ENCODE data around the gene MAGOH.
A peak's percentile ranks its signal among the peaks of the same experiment; 100 is the strongest.

MAGOH gene

DNA sequence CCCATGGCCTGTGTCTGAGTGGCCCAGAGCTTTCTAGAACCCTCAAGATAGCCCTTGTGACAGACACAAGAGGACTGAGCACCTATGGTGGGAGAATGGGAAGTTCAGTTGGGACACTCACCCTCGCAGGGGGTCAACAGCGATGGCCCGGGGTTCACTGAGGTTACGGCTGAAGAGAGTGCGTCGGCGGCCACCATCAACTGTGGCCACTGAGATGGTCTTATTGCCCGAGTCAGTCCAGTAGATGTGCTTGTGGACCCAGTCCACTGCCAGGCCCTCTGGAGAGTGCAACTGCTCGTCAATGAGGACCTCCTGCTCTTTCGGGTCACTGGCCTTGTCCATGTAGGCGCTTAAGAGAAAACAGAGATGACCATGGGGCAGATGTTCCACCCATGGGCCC is 25.7 kb upstream of the MAGOH start:
- peaks cover 56% of the 10 kb centered on the region for H3K36me3 ChIP-seq (replicated peaks; ENCODE audit: low read depth, low read length)
- H3K79me2 ChIP-seq (ENCODE audit: low read length), result no peaks in the 10 kb centered on the region
- no peaks in the 10 kb centered on the region for H3K9me3 ChIP-seq (ENCODE audit: insufficient read depth, low read length)
- H3K27ac ChIP-seq (ENCODE audit: low read length), result no peak overlapping the region
- no peak overlapping the region for H3K4me3 ChIP-seq (ENCODE audit: low read length)
- no peak for TF ChIP-seq EZH2phosphoT487 (IDR thresholded peaks at IDR 0.05; ENCODE audit: low read depth)
- TF ChIP-seq, protein P1, sequence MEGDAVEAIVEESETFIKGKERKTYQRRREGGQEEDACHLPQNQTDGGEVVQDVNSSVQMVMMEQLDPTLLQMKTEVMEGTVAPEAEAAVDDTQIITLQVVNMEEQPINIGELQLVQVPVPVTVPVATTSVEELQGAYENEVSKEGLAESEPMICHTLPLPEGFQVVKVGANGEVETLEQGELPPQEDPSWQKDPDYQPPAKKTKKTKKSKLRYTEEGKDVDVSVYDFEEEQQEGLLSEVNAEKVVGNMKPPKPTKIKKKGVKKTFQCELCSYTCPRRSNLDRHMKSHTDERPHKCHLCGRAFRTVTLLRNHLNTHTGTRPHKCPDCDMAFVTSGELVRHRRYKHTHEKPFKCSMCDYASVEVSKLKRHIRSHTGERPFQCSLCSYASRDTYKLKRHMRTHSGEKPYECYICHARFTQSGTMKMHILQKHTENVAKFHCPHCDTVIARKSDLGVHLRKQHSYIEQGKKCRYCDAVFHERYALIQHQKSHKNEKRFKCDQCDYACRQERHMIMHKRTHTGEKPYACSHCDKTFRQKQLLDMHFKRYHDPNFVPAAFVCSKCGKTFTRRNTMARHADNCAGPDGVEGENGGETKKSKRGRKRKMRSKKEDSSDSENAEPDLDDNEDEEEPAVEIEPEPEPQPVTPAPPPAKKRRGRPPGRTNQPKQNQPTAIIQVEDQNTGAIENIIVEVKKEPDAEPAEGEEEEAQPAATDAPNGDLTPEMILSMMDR (IDR thresholded peaks at IDR 0.05; ENCODE audit: low read depth, low read length), result no peak
- peaks cover 22% of the 10 kb centered on the region for H3K4me1 ChIP-seq (ENCODE audit: low read length)
- no peak overlapping the region for H3K4me2 ChIP-seq (ENCODE audit: low read length)
- no peaks in the 10 kb centered on the region for H4K20me1 ChIP-seq (ENCODE audit: insufficient read depth, low read length)
- no peaks in the 10 kb centered on the region for H3K27me3 ChIP-seq (ENCODE audit: low read depth, low read length)
- H2AFZ ChIP-seq (ENCODE audit: low read depth, low read length), result no peak overlapping the region
- H3K9ac ChIP-seq (ENCODE audit: low read length), result no peak overlapping the region

DNA sequence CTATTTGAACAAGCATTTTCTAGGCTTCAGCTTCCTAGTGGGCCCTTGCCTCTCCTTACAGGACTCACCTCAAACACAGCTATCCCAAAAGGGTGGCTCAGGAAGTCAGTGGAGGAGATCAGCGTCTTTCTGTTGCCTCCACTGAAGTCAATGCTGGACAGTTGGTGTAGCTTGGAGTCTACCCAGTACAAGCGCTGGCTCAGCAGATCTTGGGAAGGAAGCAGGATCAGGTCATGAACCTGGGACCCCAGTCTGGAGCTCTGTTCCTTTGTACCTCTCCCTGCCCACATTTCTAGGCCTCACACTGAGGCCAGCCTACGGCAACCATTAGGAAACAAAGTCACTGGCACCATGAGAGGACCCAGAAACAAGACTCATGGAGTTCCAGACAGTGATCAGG is 23.7 kb upstream of the MAGOH start:
- Histone ChIP-seq H3K36me3 (replicated peaks; ENCODE audit: low read depth, low read length) (peaks cover 54% of the 10 kb centered on the region), H4K20me1 (ENCODE audit: insufficient read depth, low read length) (no peaks in the 10 kb centered on the region), H3K79me2 (ENCODE audit: low read length) (no peaks in the 10 kb centered on the region), H3K4me2 (ENCODE audit: low read length) (no peak overlapping the region), H3K4me1 (ENCODE audit: low read length) (peaks cover 22% of the 10 kb centered on the region), H3K27me3 (ENCODE audit: low read depth, low read length) (no peaks in the 10 kb centered on the region), H3K9me3 (ENCODE audit: insufficient read depth, low read length) (no peaks in the 10 kb centered on the region), H2AFZ (ENCODE audit: low read depth, low read length) (no peak overlapping the region), H3K4me3 (ENCODE audit: low read length) (no peak overlapping the region), H3K9ac (ENCODE audit: low read length) (no peak overlapping the region), H3K27ac (ENCODE audit: low read length) (no peak overlapping the region)
- no peak for TF ChIP-seq EZH2phosphoT487 (IDR thresholded peaks at IDR 0.05; ENCODE audit: low read depth)
- TF ChIP-seq, protein P1 (IDR thresholded peaks at IDR 0.05; ENCODE audit: low read depth, low read length), result no peak

DNA sequence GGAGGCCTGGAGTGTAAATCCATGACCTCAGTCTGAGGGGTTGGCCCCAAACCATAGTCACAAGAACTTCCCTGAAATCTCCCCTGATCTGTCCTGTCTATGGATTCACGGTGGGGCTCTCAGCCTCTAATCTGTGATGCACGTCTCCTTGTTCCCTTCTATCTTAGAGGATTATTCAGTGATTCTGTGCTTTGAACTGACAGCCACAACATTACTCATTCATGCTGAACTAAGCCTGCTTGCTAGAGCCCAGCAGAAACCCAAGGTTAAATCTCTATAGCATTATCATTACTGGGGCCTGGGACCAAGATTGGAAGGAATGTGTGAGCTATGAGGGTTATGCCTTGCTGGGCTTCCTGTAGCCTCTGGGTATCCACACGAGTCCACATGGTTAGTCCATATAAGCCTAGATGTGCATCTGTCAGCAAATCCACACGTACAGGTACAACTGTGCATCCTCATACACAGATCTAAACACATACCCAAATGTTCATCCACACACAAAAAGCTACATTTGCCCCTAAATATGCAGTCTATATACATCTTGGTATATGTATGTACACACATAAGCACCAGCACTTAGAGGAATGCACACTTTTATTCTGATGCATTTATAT is 22.4 kb upstream of the MAGOH start:
- H3K9ac ChIP-seq (ENCODE audit: low read length), result no peak overlapping the region
- H4K20me1 ChIP-seq (ENCODE audit: insufficient read depth, low read length), result no peaks in the 10 kb centered on the region
- peaks cover 22% of the 10 kb centered on the region for H3K4me1 ChIP-seq (ENCODE audit: low read length)
- no peak for TF ChIP-seq EZH2phosphoT487 (IDR thresholded peaks at IDR 0.05; ENCODE audit: low read depth)
- TF ChIP-seq, protein P1 (IDR thresholded peaks at IDR 0.05; ENCODE audit: low read depth, low read length), result no peak
- H3K79me2 ChIP-seq (ENCODE audit: low read length), result no peaks in the 10 kb centered on the region
- no peak overlapping the region for H3K4me3 ChIP-seq (ENCODE audit: low read length)
- H2AFZ ChIP-seq (ENCODE audit: low read depth, low read length), result no peak overlapping the region
- no peaks in the 10 kb centered on the region for H3K9me3 ChIP-seq (ENCODE audit: insufficient read depth, low read length)
- peak overlapping the region; percentile 35; the same call in 1 of the 2 replicates for H3K4me2 ChIP-seq (ENCODE audit: low read length)
- H3K36me3 ChIP-seq (replicated peaks; ENCODE audit: low read depth, low read length), result peaks cover 59% of the 10 kb centered on the region
- H3K27ac ChIP-seq (ENCODE audit: low read length), result peak overlapping the region; percentile 85
- no peaks in the 10 kb centered on the region for H3K27me3 ChIP-seq (ENCODE audit: low read depth, low read length)

DNA sequence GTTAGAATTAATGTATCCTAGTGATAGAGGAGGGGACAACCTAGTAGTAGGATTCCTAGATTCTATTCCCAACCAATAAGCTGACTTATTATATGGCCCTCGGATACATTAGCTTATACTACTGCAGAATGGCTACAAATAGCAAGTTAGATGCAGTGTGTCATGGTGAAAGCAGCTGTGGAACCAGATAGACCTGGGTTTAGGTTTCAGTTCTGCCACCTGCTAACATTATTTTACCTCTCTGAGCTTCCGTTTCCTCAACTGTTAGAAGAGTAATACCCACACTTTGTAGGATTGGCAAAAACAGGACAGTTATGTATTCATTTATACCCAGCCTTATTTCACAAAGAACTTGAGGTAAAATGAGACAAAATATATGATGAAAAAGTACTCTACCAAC is 21.6 kb upstream of the MAGOH start:
- no peaks in the 10 kb centered on the region for H3K79me2 ChIP-seq (ENCODE audit: low read length)
- H3K9me3 ChIP-seq (ENCODE audit: insufficient read depth, low read length), result no peaks in the 10 kb centered on the region
- peaks cover 61% of the 10 kb centered on the region for H3K36me3 ChIP-seq (replicated peaks; ENCODE audit: low read depth, low read length)
- peaks cover 22% of the 10 kb centered on the region for H3K4me1 ChIP-seq (ENCODE audit: low read length)
- H3K27me3 ChIP-seq (ENCODE audit: low read depth, low read length), result no peaks in the 10 kb centered on the region
- H3K4me2 ChIP-seq (ENCODE audit: low read length), result peak overlapping the region; percentile 35
- no peaks in the 10 kb centered on the region for H4K20me1 ChIP-seq (ENCODE audit: insufficient read depth, low read length)
- peak overlapping the region; percentile 1; the same call in 1 of the 2 replicates for H3K9ac ChIP-seq (ENCODE audit: low read length)
- TF ChIP-seq, protein P1 (IDR thresholded peaks at IDR 0.05; ENCODE audit: low read depth, low read length), result no peak
- no peak for TF ChIP-seq EZH2phosphoT487 (IDR thresholded peaks at IDR 0.05; ENCODE audit: low read depth)
- no peak overlapping the region for H3K4me3 ChIP-seq (ENCODE audit: low read length)
- peak overlapping the region; percentile 85 for H3K27ac ChIP-seq (ENCODE audit: low read length)
- no peak overlapping the region for H2AFZ ChIP-seq (ENCODE audit: low read depth, low read length)
